SK-N-SH treated with all-trans-retinoic acid at 6 μM for 48 hours (cell line): ENCODE data around the gene CFAP73.

ENCODE experiments used
- ATAC-seq: fragments of 200-7000 bp; cut with Tn5 transposase; 3 replicates; pipeline ENCODE4 v1.9.1; 2020; ENCODE audit warnings: mild to moderate bottlenecking, moderate library complexity
- ARNTL ChIP-seq: fragments of 450-650 bp; formaldehyde crosslinking; IDR thresholded peaks from 2 replicates; pipeline ENCODE4 v1.5.0; 2020; ENCODE audit warnings: low read depth, mild to moderate bottlenecking, moderate library complexity, borderline replicate concordance
- BACH2 ChIP-seq: fragments of 250-450 bp; sonication (Bioruptor Pico); IDR thresholded peaks from 2 replicates; pipeline ENCODE4 v1.9.0; 2021; ENCODE audit warnings: mild to moderate bottlenecking, borderline replicate concordance
- CREB5 ChIP-seq: fragments of 250-450 bp; sonication (Bioruptor Pico); IDR thresholded peaks from 2 replicates; pipeline ENCODE4 v1.5.1; 2020; ENCODE audit warnings: low read depth, mild to moderate bottlenecking, moderate library complexity
- CSRNP3 ChIP-seq: fragments of 250-450 bp; sonication (Bioruptor Pico); IDR thresholded peaks from 2 replicates; pipeline ENCODE4 v1.5.1; 2021; ENCODE audit warnings: mild to moderate bottlenecking, moderate library complexity
- ESRRG ChIP-seq: fragments of 250-450 bp; sonication (Bioruptor Pico); IDR thresholded peaks from 2 replicates; pipeline ENCODE4 v1.6.1; 2021; ENCODE audit warnings: mild to moderate bottlenecking
- GLIS3 ChIP-seq: fragments of 250-450 bp; sonication (Bioruptor Pico); IDR thresholded peaks from 2 replicates; pipeline ENCODE4 v1.5.0; 2020; ENCODE audit warnings: mild to moderate bottlenecking, moderate library complexity
- OSR1 ChIP-seq: fragments of 250-450 bp; sonication (Bioruptor Pico); IDR thresholded peaks from 2 replicates; pipeline ENCODE4 v1.8.0; 2022; ENCODE audit warnings: moderate library complexity, mild to moderate bottlenecking, inconsistent platforms
- POU6F1 ChIP-seq: fragments of 250-450 bp; sonication (Bioruptor Pico); IDR thresholded peaks from 2 replicates; pipeline ENCODE4 v1.8.0; 2021; ENCODE audit warnings: low read depth, mild to moderate bottlenecking, moderate library complexity, borderline replicate concordance
- PPARA ChIP-seq: fragments of 250-450 bp; sonication (Bioruptor Pico); IDR thresholded peaks from 2 replicates; pipeline ENCODE4 v1.5.0; 2020; ENCODE audit warnings: mild to moderate bottlenecking, borderline replicate concordance
- RARB ChIP-seq: fragments of 250-450 bp; sonication (Bioruptor Pico); IDR thresholded peaks from 2 replicates; pipeline ENCODE4 v1.8.0; 2021; ENCODE audit warnings: mild to moderate bottlenecking, moderate library complexity
- SNAI2 ChIP-seq: fragments of 250-450 bp; sonication (Bioruptor Pico); IDR thresholded peaks from 2 replicates; pipeline ENCODE4 v1.5.0; 2020; ENCODE audit warnings: mild to moderate bottlenecking, moderate library complexity
- TCF4 ChIP-seq: fragments of 250-450 bp; sonication (Bioruptor Pico); IDR thresholded peaks from 2 replicates; pipeline ENCODE4 v1.8.0; 2021; ENCODE audit warnings: mild to moderate bottlenecking, moderate library complexity, borderline replicate concordance
- TOX ChIP-seq: fragments of 250-450 bp; sonication (Bioruptor Pico); IDR thresholded peaks from 2 replicates; pipeline ENCODE4 v1.8.0; 2021; ENCODE audit warnings: mild to moderate bottlenecking, moderate library complexity, borderline replicate concordance
- ZFP3 ChIP-seq: fragments of 250-450 bp; sonication (Bioruptor Pico); IDR thresholded peaks from 2 replicates; pipeline ENCODE4 v1.5.0; 2020; ENCODE audit warnings: mild to moderate bottlenecking, moderate library complexity
- ZFP30 ChIP-seq: fragments of 450-650 bp; formaldehyde crosslinking; IDR thresholded peaks from 2 replicates; pipeline ENCODE4 v1.5.0; 2022; ENCODE audit warnings: mild to moderate bottlenecking, moderate library complexity
- ZNF565 ChIP-seq: fragments of 450-650 bp; formaldehyde crosslinking; conservative IDR thresholded peaks from 2 replicates; pipeline ENCODE4 v1.5.0; 2020; ENCODE audit warnings: low read depth, mild to moderate bottlenecking, moderate library complexity
- ZNF70 ChIP-seq: fragments of 450-650 bp; formaldehyde crosslinking; IDR thresholded peaks from 2 replicates; pipeline ENCODE4 v1.5.0; 2020; ENCODE audit warnings: mild to moderate bottlenecking, moderate library complexity
- ZNF8 ChIP-seq: fragments of 450-650 bp; formaldehyde crosslinking; IDR thresholded peaks from 2 replicates; pipeline ENCODE4 v1.5.0; 2020; ENCODE audit warnings: mild to moderate bottlenecking, moderate library complexity
- TF ChIP-seq, protein P1 (sequence below): fragments of 250-450 bp; sonication (Bioruptor Pico); IDR thresholded peaks from 2 replicates; pipeline ENCODE4 v1.5.0; 2020; ENCODE audit warnings: mild to moderate bottlenecking, moderate library complexity
- TF ChIP-seq, protein P2 (sequence below): fragments of 250-450 bp; sonication (Bioruptor Pico); IDR thresholded peaks from 2 replicates; pipeline ENCODE4 v1.8.0; 2020; ENCODE audit warnings: mild to moderate bottlenecking, moderate library complexity, borderline replicate concordance

CFAP73 gene

GRCh38 chr12:113165521-113166450 is 16.3 kb downstream of the CFAP73 start:
- ATAC-seq, result no peak
- TF ChIP-seq, protein P1, sequence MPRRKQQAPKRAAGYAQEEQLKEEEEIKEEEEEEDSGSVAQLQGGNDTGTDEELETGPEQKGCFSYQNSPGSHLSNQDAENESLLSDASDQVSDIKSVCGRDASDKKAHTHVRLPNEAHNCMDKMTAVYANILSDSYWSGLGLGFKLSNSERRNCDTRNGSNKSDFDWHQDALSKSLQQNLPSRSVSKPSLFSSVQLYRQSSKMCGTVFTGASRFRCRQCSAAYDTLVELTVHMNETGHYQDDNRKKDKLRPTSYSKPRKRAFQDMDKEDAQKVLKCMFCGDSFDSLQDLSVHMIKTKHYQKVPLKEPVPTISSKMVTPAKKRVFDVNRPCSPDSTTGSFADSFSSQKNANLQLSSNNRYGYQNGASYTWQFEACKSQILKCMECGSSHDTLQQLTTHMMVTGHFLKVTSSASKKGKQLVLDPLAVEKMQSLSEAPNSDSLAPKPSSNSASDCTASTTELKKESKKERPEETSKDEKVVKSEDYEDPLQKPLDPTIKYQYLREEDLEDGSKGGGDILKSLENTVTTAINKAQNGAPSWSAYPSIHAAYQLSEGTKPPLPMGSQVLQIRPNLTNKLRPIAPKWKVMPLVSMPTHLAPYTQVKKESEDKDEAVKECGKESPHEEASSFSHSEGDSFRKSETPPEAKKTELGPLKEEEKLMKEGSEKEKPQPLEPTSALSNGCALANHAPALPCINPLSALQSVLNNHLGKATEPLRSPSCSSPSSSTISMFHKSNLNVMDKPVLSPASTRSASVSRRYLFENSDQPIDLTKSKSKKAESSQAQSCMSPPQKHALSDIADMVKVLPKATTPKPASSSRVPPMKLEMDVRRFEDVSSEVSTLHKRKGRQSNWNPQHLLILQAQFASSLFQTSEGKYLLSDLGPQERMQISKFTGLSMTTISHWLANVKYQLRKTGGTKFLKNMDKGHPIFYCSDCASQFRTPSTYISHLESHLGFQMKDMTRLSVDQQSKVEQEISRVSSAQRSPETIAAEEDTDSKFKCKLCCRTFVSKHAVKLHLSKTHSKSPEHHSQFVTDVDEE, result no peak
- TF ChIP-seq, protein P2, sequence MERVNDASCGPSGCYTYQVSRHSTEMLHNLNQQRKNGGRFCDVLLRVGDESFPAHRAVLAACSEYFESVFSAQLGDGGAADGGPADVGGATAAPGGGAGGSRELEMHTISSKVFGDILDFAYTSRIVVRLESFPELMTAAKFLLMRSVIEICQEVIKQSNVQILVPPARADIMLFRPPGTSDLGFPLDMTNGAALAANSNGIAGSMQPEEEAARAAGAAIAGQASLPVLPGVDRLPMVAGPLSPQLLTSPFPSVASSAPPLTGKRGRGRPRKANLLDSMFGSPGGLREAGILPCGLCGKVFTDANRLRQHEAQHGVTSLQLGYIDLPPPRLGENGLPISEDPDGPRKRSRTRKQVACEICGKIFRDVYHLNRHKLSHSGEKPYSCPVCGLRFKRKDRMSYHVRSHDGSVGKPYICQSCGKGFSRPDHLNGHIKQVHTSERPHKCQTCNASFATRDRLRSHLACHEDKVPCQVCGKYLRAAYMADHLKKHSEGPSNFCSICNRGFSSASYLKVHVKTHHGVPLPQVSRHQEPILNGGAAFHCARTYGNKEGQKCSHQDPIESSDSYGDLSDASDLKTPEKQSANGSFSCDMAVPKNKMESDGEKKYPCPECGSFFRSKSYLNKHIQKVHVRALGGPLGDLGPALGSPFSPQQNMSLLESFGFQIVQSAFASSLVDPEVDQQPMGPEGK (CRISPR knock-in tag), result no peak
- TF ChIP-seq PPARA (CRISPR knock-in tag), result no peak
- TF ChIP-seq TCF4 (CRISPR knock-in tag), result no peak
- TF ChIP-seq TOX, result no peak
- TF ChIP-seq ZNF70 (CRISPR knock-in tag), result no peak
- TF ChIP-seq OSR1, result no peak
- no peak for TF ChIP-seq ZNF8 (CRISPR knock-in tag)
- TF ChIP-seq BACH2 (CRISPR knock-in tag), result no peak
- no peak for TF ChIP-seq CSRNP3 (CRISPR knock-in tag)
- TF ChIP-seq ZFP30 (CRISPR knock-in tag), result no peak
- no peak for TF ChIP-seq ARNTL (CRISPR knock-in tag)
- TF ChIP-seq ZFP3 (CRISPR knock-in tag), result no peak
- TF ChIP-seq ESRRG (CRISPR knock-in tag), result no peak
- TF ChIP-seq CREB5 (CRISPR knock-in tag), result no peak
- no peak for TF ChIP-seq GLIS3

DNA sequence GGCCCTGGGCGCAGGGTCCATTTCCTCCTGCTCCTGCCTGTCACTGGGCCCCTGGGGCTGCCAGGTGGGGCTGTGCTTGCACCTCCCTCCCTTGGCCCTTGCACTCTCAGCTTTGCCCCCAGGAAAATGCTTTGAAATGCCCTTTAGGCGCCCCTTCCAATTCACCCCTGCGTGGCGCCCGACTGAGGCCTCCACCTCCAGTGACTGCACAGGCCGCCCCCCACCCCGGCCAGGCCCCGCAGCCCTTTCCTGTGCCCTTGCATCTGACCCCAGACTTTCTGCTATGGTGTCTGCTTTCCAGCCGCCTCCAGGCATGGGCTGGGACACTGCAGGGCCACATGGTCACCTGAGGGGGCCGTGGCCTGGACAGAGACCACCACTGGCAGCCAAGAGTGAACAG is 18.3 kb downstream of the CFAP73 start:
- TF ChIP-seq CREB5 (CRISPR knock-in tag), result no peak
- no peak for TF ChIP-seq POU6F1 (CRISPR knock-in tag)
- TF ChIP-seq ESRRG (CRISPR knock-in tag), result no peak
- no peak for TF ChIP-seq SNAI2 (CRISPR knock-in tag)
- TF ChIP-seq ZNF565 (CRISPR knock-in tag), result no peak
- no peak for TF ChIP-seq ZFP3 (CRISPR knock-in tag)
- TF ChIP-seq PPARA (CRISPR knock-in tag), result no peak
- TF ChIP-seq BACH2 (CRISPR knock-in tag), result no peak
- TF ChIP-seq RARB (CRISPR knock-in tag), result no peak
- TF ChIP-seq ZNF70 (CRISPR knock-in tag), result no peak
- no peak for TF ChIP-seq OSR1
- TF ChIP-seq, protein P2 (CRISPR knock-in tag), result no peak
- no peak for TF ChIP-seq ZNF8 (CRISPR knock-in tag)
- ATAC-seq, result no peak
